Vagina (tissue), 2 donors: ENCODE data around the gene ABCA6. TPM values are rescaled to one million over a fixed set of nuclear protein-coding genes. Genes with fewer than 3 reads are reported as not detected.

Source experiments
- DNase-seq, 2 donors: peaks; one replicate each; pipeline ENCODE4 v3.0.0-alpha.2; 2017; ENCODE audit errors: extremely low spot score in 2 of 2
- H3K27ac ChIP-seq: fragments of 200-600 bp; sonication (generic); one replicate; pipeline ENCODE4 v1.5.1; 2019
- H3K27me3 ChIP-seq: fragments of 200-600 bp; sonication (generic); one replicate; pipeline ENCODE4 v1.5.1; 2019
- H3K36me3 ChIP-seq, 2 donors: fragments of 200-600 bp; sonication (generic); one replicate each; pipeline ENCODE4 v1.5.1; 2017 to 2019
- H3K4me1 ChIP-seq: fragments of 200-600 bp; sonication (generic); one replicate; pipeline ENCODE4 v1.5.1; 2019
- H3K4me3 ChIP-seq, 2 donors: fragments of 200-600 bp; sonication (generic); 1 replicate in 1 of 2; 2 replicates in 1 of 2; pipeline ENCODE4 v1.5.1; 2016 to 2019
- H3K9me3 ChIP-seq: fragments of 200-600 bp; sonication (generic); one replicate; pipeline ENCODE4 v1.5.1; 2019
- POLR2A ChIP-seq, 2 donors: fragments of 450-650 bp; IDR thresholded peaks; one replicate each; pipeline ENCODE4 v1.6.1; 2017; ENCODE audit warnings: antibody characterized with exemption in 2 of 2, mild to moderate bottlenecking in 2 of 2, moderate library complexity in 2 of 2
- POLR2AphosphoS5 ChIP-seq, 2 donors: sonication (generic); formaldehyde crosslinking; IDR thresholded peaks; one replicate each; pipeline ENCODE4 v1.9.0; 2017; ENCODE audit warnings: antibody characterized with exemption in 2 of 2, mild to moderate bottlenecking in 2 of 2, low read depth in 1 of 2; ENCODE audit not compliant: insufficient read depth in 1 of 2
- intact Hi-C: fragments of 100-400 bp; cut with DNase I; formaldehyde crosslinking; loops from one replicate; pipeline ENCODE4 v1.15.1; 2023
- total RNA-seq: library from RNA; depleted of rRNA; stranded (reverse); fragments of >200 nt; gene quantifications from one replicate; pipeline ENCODE4 v1.2.3, GENCODE V29; 2016
- TF ChIP-seq, protein P1 (sequence below), 3 experiments: fragments of 450-650 bp in 2 of 3; fragments of 200-600 bp in 1 of 3; sonication (generic) in 1 of 3; IDR thresholded peaks; one replicate each; pipeline ENCODE4 v1.5.1; 2017 to 2019; ENCODE audit warnings: antibody characterized with exemption in 3 of 3, mild to moderate bottlenecking in 2 of 3, moderate library complexity in 2 of 3

ABCA6 gene
- total RNA-seq, 1 donor from 2014 or later, result 73.2 TPM

DNA sequence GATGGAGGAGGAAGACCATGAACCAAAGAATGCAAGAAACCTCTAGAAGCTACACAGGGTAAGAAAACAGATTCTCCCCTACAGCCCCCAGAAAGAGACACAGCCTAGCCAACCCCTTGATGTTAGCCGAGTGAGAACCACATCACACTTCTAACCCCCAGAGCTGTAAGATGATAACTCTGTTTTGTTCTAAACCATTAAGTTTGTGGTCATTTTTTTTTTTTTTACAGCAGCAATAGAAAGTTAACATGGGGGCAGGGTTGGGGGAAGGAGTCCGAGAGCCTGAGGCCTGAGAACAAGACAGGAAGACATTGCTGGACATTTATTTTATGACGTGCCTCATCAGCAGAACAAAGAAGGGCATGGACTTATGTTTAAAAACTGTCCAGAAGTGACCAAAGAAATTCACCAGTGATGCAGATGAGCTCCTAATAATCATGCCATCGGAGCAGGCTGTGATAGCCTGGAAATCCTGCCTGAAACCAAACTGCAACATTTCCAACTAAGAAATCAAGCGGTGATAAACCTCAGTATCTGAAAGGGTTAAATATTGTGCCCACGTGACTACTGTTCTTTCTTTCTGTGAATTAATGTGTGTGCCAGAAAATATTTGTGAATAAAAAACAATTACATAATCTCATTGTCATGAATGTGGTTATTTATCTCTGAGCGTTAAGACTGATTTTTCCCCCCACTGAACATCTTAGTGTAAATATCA is 82.1 kb downstream of the ABCA6 start:
- Histone ChIP-seq H3K36me3 (no peaks in the 10 kb centered on the region), H3K4me1 (peaks cover 9% of the 10 kb centered on the region), H3K27ac (peak overlapping the region; percentile 77), H3K27me3 (no peaks in the 10 kb centered on the region), H3K4me3 (no peak overlapping the region), H3K9me3 (no peaks in the 10 kb centered on the region)
- intact Hi-C loops, result no loop called here
- no peak for TF ChIP-seq POLR2AphosphoS5 (IDR thresholded peaks at IDR 0.05; ENCODE audit: insufficient read depth in 1 of 2, low read depth in 1 of 2)
- no peak for TF ChIP-seq POLR2A (IDR thresholded peaks at IDR 0.05)
- TF ChIP-seq, protein P1, sequence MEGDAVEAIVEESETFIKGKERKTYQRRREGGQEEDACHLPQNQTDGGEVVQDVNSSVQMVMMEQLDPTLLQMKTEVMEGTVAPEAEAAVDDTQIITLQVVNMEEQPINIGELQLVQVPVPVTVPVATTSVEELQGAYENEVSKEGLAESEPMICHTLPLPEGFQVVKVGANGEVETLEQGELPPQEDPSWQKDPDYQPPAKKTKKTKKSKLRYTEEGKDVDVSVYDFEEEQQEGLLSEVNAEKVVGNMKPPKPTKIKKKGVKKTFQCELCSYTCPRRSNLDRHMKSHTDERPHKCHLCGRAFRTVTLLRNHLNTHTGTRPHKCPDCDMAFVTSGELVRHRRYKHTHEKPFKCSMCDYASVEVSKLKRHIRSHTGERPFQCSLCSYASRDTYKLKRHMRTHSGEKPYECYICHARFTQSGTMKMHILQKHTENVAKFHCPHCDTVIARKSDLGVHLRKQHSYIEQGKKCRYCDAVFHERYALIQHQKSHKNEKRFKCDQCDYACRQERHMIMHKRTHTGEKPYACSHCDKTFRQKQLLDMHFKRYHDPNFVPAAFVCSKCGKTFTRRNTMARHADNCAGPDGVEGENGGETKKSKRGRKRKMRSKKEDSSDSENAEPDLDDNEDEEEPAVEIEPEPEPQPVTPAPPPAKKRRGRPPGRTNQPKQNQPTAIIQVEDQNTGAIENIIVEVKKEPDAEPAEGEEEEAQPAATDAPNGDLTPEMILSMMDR (IDR thresholded peaks at IDR 0.05), result no peak
- no peak for DNase-seq

DNA sequence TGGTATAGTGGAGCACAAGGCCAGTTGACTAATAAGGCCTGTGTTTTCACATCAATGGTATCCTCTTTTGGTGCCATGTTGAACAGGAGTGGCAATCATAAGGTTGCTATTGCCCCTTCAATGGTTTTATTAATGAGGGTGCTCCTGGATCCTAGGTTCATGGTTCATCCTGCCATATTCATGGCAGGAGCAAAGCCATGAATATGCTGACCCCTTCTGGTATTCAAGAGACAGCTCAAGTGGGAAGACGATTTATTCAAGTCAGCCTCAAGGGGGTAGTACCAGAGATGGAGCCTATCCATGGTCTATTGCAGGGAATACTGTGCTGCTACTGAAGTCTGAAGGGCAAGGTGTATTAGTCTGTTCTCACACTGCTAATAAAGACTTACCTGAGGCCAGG is 83.5 kb downstream of the ABCA6 start:
- TF ChIP-seq, protein P1 (IDR thresholded peaks at IDR 0.05), result no peak
- no peak for TF ChIP-seq POLR2A (IDR thresholded peaks at IDR 0.05)
- TF ChIP-seq POLR2AphosphoS5 (IDR thresholded peaks at IDR 0.05; ENCODE audit: insufficient read depth in 1 of 2, low read depth in 1 of 2), result no peak
- no peaks in the 10 kb centered on the region for H3K9me3 ChIP-seq
- peaks cover 9% of the 10 kb centered on the region for H3K4me1 ChIP-seq
- DNase-seq, result no peak
- no peak overlapping the region for H3K4me3 ChIP-seq
- intact Hi-C loops, result no loop called here
- no peak overlapping the region for H3K27ac ChIP-seq
- H3K27me3 ChIP-seq, result no peaks in the 10 kb centered on the region
- H3K36me3 ChIP-seq, result no peaks in the 10 kb centered on the region

DNA sequence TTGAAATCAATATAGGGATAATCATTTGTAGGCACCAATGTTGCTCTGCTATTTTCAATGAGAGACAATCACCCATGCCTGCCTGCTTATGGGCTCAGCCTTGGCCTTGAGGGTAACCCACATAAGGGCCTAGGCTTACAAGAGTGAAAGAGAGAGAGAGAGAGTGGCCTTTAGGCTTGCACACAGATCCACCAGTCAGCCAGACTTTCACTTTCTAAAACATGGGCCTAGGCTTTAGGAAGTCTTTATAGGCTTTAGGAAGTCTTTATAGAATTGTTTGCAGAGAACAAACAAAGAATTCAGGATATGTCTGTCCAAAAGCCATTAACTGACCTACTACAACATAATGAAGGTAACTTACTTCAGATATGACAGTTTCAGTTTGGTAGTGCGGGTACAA is 84.4 kb downstream of the ABCA6 start:
- DNase-seq, result no peak
- TF ChIP-seq POLR2A (IDR thresholded peaks at IDR 0.05), result no peak
- TF ChIP-seq, protein P1 (IDR thresholded peaks at IDR 0.05), result no peak
- TF ChIP-seq POLR2AphosphoS5 (IDR thresholded peaks at IDR 0.05; ENCODE audit: insufficient read depth in 1 of 2, low read depth in 1 of 2), result no peak
- H3K27ac ChIP-seq, result no peak overlapping the region
- intact Hi-C loops, result no loop called here
- H3K27me3 ChIP-seq, result no peaks in the 10 kb centered on the region
- no peak overlapping the region for H3K4me3 ChIP-seq
- H3K9me3 ChIP-seq, result no peaks in the 10 kb centered on the region
- H3K36me3 ChIP-seq, result no peaks in the 10 kb centered on the region
- peaks cover 9% of the 10 kb centered on the region for H3K4me1 ChIP-seq

DNA sequence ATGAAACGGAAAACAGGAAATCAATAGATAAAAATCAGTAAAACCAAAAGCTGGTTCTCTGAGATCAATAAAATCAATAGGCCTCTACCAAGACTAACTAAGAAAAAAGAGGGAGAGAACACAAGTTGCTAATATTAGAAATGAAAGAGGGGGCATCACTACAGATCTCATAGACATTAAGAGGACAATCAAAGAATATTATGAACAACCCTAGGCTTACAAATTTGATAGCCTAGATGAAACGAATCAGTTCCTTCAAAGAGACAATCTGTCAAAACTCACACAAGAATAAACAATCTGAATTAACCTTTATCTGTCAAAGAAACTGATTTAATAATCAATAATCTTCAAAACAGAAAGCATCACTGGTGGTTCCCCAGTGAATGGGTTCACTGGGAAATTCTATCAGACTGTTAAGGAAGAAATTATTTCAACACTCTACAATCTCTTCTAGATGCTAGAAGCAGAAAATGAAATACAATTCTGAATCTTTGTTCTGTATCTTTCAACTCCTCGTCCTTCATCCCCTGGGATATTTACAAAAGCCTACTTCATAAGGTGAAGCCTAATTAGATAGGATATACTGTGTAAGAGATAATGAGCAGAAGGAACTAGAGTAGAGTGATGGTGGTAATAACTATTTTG is 85.4 kb downstream of the ABCA6 start:
- Histone ChIP-seq H3K27me3 (no peaks in the 10 kb centered on the region), H3K4me1 (peaks cover 8% of the 10 kb centered on the region), H3K4me3 (no peak overlapping the region), H3K27ac (no peak overlapping the region), H3K36me3 (no peaks in the 10 kb centered on the region), H3K9me3 (no peaks in the 10 kb centered on the region)
- TF ChIP-seq POLR2AphosphoS5 (IDR thresholded peaks at IDR 0.05; ENCODE audit: insufficient read depth in 1 of 2, low read depth in 1 of 2) (no peak), POLR2A (IDR thresholded peaks at IDR 0.05) (no peak)
- TF ChIP-seq, protein P1 (IDR thresholded peaks at IDR 0.05), result no peak
- intact Hi-C loops, result no loop called here
- DNase-seq, result no peak

DNA sequence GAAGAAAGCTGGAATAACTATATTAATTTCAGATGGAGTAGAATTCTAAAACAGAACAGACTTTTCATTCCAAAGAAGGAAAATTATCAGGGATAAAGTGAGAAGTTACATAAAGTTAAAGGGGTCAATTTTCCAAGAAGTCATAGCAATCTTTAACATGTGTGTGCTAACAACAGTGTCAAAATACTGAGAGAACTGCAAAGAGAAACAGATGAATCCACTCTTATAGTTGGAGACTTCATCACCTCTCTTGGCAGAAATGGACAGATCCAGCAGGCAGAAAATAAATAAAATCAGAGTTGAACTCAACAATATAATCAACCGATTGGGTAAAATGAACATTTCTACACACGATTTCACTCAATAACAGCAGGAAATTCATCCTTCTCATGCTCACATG is 86.4 kb downstream of the ABCA6 start:
- TF ChIP-seq POLR2AphosphoS5 (IDR thresholded peaks at IDR 0.05; ENCODE audit: insufficient read depth in 1 of 2, low read depth in 1 of 2) (no peak), POLR2A (IDR thresholded peaks at IDR 0.05) (no peak)
- TF ChIP-seq, protein P1 (IDR thresholded peaks at IDR 0.05), result no peak
- DNase-seq, result no peak
- Histone ChIP-seq H3K27me3 (no peaks in the 10 kb centered on the region), H3K4me3 (no peak overlapping the region), H3K36me3 (no peaks in the 10 kb centered on the region), H3K27ac (no peak overlapping the region), H3K4me1 (peaks cover 5% of the 10 kb centered on the region), H3K9me3 (no peaks in the 10 kb centered on the region)
- intact Hi-C loops, result no loop called here
